ENCODE data around the gene ELL2. TPM values are rescaled to one million over a fixed set of nuclear protein-coding genes. Genes with fewer than 3 reads are reported as not detected.

Gene ELL2
- total and polyA plus RNA-seq, 2 of the 13 experiments (the other 11 are each of a cell fraction or from before 2014, with no cell fraction given) = 78.9 to 97.1 TPM

DNA sequence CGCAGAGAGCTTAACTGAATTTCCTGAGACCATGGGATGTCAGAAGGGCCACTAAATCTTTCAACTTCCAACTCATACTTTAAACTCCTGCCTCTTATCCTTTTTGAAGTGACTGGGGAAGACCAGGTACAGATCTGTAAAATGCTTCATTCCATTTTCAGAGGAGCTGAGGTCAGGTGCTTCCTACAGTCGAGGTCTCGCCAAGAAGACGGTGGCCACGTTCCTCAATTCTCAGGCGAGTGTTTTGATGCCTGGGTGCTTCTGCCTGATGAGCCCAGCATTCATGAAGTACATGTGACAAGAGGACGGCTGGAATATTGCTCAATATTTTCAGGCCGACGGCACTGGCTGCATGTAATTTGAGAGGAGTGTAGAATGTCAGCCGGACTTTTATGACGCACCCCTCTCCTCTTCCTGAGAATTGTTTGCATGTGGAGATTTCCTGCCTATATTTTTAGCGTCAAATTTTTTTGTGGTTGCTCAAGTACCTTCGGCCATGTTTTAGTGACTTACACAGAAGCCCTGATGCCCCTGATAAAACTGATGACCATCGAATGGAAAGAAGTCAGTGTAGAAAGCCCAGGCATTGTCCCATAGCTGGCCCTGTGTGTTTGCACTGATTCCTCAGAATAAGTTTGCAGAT lies 100.3 kb downstream of the ELL2 start (continued):
- TF ChIP-seq ZNF230 (CRISPR knock-in tag; IDR thresholded peaks at IDR 0.05) (0 out of 2 replicates have a peak, but pooled peaks have one; percentile 31), SIX1 (CRISPR knock-in tag; IDR thresholded peaks at IDR 0.05; ENCODE audit: borderline replicate concordance) (peak; percentile 98), THYN1 (CRISPR knock-in tag; IDR thresholded peaks at IDR 0.05; ENCODE audit: borderline replicate concordance, low read depth) (no peak), ZNF766 (CRISPR knock-in tag; IDR thresholded peaks at IDR 0.05; ENCODE audit: borderline replicate concordance) (no peak), GPN1 (CRISPR knock-in tag; IDR thresholded peaks at IDR 0.05; ENCODE audit: borderline replicate concordance) (no peak), NKX3-1 (CRISPR knock-in tag; IDR thresholded peaks at IDR 0.05) (no peak), TSC22D2 (CRISPR knock-in tag; IDR thresholded peaks at IDR 0.05; ENCODE audit: borderline replicate concordance) (no peak), FIP1L1 (IDR thresholded peaks at IDR 0.05; ENCODE audit: borderline replicate concordance, insufficient read depth, low read depth, low read length) (no peak), ZNF235 (CRISPR knock-in tag; IDR thresholded peaks at IDR 0.05; ENCODE audit: borderline replicate concordance) (no peak), ZNF839 (CRISPR knock-in tag; IDR thresholded peaks at IDR 0.05; ENCODE audit: borderline replicate concordance) (no peak), MEIS2 (CRISPR knock-in tag; IDR thresholded peaks at IDR 0.05) (peak; percentile 82; the same call in 1 of the 2 replicates), ZNF775 (CRISPR knock-in tag; IDR thresholded peaks at IDR 0.05; ENCODE audit: borderline replicate concordance) (no peak), ZNF260 (CRISPR knock-in tag; IDR thresholded peaks at IDR 0.05; ENCODE audit: borderline replicate concordance, low read depth) (no peak), NR2F1 (CRISPR knock-in tag; IDR thresholded peaks at IDR 0.05) (no peak), ZNF720 (CRISPR knock-in tag; IDR thresholded peaks at IDR 0.05) (no peak), GLI4 (CRISPR knock-in tag; IDR thresholded peaks at IDR 0.05; ENCODE audit: borderline replicate concordance) (no peak), ZNF598 (CRISPR knock-in tag; IDR thresholded peaks at IDR 0.05; ENCODE audit: borderline replicate concordance) (no peak), FOXK2 (IDR thresholded peaks at IDR 0.05) (no peak), TRIM24 (CRISPR knock-in tag; IDR thresholded peaks at IDR 0.05) (no peak), ZNF432 (CRISPR knock-in tag; IDR thresholded peaks at IDR 0.05; ENCODE audit: borderline replicate concordance) (no peak), YY1 (IDR thresholded peaks at IDR 0.05; ENCODE audit: insufficient read depth, insufficient replicate concordance, low read depth, low read length) (peak; percentile 38)
- TF ChIP-seq, protein P1, sequence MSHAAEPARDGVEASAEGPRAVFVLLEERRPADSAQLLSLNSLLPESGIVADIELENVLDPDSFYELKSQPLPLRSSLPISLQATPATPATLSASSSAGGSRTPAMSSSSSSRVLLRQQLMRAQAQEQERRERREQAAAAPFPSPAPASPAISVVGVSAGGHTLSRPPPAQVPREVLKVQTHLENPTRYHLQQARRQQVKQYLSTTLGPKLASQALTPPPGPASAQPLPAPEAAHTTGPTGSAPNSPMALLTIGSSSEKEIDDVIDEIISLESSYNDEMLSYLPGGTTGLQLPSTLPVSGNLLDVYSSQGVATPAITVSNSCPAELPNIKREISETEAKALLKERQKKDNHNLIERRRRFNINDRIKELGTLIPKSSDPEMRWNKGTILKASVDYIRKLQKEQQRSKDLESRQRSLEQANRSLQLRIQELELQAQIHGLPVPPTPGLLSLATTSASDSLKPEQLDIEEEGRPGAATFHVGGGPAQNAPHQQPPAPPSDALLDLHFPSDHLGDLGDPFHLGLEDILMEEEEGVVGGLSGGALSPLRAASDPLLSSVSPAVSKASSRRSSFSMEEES (CRISPR knock-in tag; IDR thresholded peaks at IDR 0.05) = peak; percentile 96
- TF ChIP-seq, protein P2, sequence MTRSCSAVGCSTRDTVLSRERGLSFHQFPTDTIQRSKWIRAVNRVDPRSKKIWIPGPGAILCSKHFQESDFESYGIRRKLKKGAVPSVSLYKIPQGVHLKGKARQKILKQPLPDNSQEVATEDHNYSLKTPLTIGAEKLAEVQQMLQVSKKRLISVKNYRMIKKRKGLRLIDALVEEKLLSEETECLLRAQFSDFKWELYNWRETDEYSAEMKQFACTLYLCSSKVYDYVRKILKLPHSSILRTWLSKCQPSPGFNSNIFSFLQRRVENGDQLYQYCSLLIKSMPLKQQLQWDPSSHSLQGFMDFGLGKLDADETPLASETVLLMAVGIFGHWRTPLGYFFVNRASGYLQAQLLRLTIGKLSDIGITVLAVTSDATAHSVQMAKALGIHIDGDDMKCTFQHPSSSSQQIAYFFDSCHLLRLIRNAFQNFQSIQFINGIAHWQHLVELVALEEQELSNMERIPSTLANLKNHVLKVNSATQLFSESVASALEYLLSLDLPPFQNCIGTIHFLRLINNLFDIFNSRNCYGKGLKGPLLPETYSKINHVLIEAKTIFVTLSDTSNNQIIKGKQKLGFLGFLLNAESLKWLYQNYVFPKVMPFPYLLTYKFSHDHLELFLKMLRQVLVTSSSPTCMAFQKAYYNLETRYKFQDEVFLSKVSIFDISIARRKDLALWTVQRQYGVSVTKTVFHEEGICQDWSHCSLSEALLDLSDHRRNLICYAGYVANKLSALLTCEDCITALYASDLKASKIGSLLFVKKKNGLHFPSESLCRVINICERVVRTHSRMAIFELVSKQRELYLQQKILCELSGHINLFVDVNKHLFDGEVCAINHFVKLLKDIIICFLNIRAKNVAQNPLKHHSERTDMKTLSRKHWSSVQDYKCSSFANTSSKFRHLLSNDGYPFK (CRISPR knock-in tag; IDR thresholded peaks at IDR 0.05; ENCODE audit: borderline replicate concordance) = no peak
- TF ChIP-seq, protein P3, sequence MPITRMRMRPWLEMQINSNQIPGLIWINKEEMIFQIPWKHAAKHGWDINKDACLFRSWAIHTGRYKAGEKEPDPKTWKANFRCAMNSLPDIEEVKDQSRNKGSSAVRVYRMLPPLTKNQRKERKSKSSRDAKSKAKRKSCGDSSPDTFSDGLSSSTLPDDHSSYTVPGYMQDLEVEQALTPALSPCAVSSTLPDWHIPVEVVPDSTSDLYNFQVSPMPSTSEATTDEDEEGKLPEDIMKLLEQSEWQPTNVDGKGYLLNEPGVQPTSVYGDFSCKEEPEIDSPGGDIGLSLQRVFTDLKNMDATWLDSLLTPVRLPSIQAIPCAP (CRISPR knock-in tag; IDR thresholded peaks at IDR 0.05; ENCODE audit: low read depth) = no peak

Data from HepG2 (cell line).